ENCODE measurements around the gene BRF1. TPM values are rescaled to one million over a fixed set of nuclear protein-coding genes. Genes with fewer than 3 reads are reported as not detected.

The BRF1 gene
- total RNA-seq, 1 donor from 2014 or later: 44.0 TPM

DNA sequence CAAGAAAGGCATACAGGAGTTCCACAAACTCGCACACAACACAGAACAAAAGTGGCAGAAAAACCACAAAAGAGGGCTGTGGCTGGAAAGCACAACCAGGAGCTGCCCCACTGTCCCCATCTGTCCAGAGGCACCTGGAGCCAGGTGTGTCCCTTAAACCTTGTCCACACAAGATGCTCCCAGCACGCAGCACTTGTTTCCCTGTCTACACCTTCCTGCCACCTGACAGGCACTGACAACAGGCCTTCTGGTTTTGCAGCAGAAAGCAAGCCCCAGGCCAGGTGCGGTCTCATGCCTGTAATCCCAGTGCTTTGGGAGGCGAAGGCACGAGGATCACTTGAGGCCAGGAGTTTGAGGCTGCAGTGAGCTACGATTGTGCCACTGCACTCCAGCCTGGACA, 48.9 kb downstream of the BRF1 start:
- DNase-seq (ENCODE audit: low spot score): no peak
- H3K27me3 Mint-ChIP-seq (ENCODE audit: low read depth): no peaks in the 10 kb centered on the region
- H3K27ac Mint-ChIP-seq: no peak overlapping the region
- H3K4me3 Mint-ChIP-seq (ENCODE audit: low read depth): no peak overlapping the region
- intact Hi-C loops (cut with micrococcal nuclease): no loop called here
- peaks cover 37% of the 10 kb centered on the region for H3K36me3 Mint-ChIP-seq (ENCODE audit: low read depth)
- peaks cover 9% of the 10 kb centered on the region for H3K4me1 Mint-ChIP-seq (ENCODE audit: low read depth)
- no peaks in the 10 kb centered on the region for H3K9me3 Mint-ChIP-seq

DNA sequence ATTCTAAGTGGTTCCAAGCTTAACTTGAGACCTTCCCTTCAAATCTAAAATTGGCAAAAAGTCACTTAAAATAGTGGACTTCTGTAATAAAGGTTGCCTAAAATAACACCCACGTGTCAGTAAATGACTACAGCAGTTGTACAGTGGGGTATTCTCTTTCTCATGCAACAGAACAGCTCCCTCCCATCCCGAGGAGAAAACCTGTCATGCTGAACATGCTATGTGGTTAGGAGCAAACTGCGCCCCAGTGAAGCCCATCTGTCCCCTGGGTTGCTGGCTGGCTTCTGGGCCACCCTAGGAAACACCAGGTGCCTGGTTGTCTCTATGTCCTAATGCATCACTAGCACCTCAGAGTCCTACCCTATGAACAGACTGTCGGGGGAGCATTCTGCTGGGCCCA, 49.8 kb downstream of the BRF1 start:
- Mint-ChIP-seq H3K4me3 (ENCODE audit: low read depth) (peak overlapping the region; percentile 74), H3K27me3 (ENCODE audit: low read depth) (no peaks in the 10 kb centered on the region), H3K4me1 (ENCODE audit: low read depth) (peaks cover 9% of the 10 kb centered on the region), H3K9me3 (no peaks in the 10 kb centered on the region), H3K36me3 (ENCODE audit: low read depth) (peaks cover 40% of the 10 kb centered on the region), H3K27ac (no peak overlapping the region)
- intact Hi-C loops (cut with micrococcal nuclease): no loop called here
- DNase-seq (ENCODE audit: low spot score): no peak

DNA sequence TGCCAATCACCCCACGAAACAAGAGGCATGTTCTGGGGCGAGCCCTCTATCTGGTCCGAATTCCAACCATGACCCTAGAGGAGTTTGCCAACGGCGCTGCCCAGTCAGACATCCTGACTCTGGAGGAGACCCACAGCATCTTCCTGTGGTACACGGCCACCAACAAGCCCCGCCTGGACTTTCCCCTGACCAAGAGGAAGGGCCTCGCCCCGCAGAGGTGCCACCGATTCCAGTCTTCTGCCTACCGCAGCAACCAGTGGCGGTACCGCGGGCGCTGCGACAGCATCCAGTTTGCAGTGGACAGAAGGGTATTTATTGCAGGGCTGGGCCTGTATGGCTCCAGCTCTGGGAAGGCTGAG, 50.8 kb downstream of the BRF1 start:
- no peaks in the 10 kb centered on the region for H3K9me3 Mint-ChIP-seq
- H3K4me3 Mint-ChIP-seq (ENCODE audit: low read depth): peak overlapping the region; percentile 74
- H3K4me1 Mint-ChIP-seq (ENCODE audit: low read depth): peaks cover 14% of the 10 kb centered on the region
- intact Hi-C loops (cut with micrococcal nuclease): no loop called here
- peaks cover 48% of the 10 kb centered on the region for H3K36me3 Mint-ChIP-seq (ENCODE audit: low read depth)
- DNase-seq (ENCODE audit: low spot score): no peak
- no peaks in the 10 kb centered on the region for H3K27me3 Mint-ChIP-seq (ENCODE audit: low read depth)
- peak overlapping the region; percentile 67 for H3K27ac Mint-ChIP-seq

DNA sequence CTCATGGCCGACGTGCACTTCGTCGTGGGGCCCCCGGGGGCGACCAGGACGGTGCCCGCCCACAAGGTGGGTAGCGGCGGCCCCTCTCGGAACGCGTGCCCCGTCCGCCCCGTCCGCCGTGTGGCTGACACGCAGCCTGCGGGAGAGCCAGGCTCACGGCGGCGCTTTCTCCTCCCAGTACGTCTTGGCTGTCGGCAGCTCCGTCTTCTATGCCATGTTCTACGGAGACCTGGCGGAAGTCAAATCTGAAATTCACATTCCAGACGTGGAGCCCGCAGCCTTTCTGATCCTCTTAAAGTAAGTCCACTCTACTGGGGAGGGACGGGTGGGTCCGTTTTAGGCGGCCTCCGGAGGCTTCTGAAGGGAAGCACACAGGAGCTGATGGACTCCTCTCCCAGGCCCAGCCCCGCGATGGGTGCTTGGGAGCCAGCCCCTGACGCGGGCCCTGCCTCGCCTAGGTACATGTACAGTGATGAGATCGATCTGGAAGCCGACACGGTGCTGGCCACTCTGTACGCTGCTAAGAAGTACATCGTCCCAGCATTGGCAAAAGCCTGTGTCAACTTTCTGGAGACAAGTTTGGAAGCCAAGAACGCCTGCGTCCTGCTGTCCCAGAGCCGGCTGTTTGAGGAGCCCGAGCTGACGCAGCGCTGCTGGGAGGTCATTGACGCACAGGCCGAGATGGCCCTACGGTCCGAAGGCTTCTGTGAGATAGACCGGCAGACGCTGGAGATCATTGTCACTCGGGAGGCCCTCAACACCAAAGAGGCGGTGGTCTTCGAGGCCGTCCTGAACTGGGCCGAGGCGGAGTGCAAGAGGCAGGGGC, 51.4 kb downstream of the BRF1 start:
- H3K36me3 Mint-ChIP-seq (ENCODE audit: low read depth): peaks cover 50% of the 10 kb centered on the region
- peak overlapping the region; percentile 52 for H3K27ac Mint-ChIP-seq
- H3K27me3 Mint-ChIP-seq (ENCODE audit: low read depth): no peaks in the 10 kb centered on the region
- DNase-seq (ENCODE audit: low spot score): no peak
- no peaks in the 10 kb centered on the region for H3K9me3 Mint-ChIP-seq
- H3K4me3 Mint-ChIP-seq (ENCODE audit: low read depth): peak overlapping the region; percentile 74
- H3K4me1 Mint-ChIP-seq (ENCODE audit: low read depth): peaks cover 14% of the 10 kb centered on the region
- intact Hi-C loops (cut with micrococcal nuclease): no loop called here

DNA sequence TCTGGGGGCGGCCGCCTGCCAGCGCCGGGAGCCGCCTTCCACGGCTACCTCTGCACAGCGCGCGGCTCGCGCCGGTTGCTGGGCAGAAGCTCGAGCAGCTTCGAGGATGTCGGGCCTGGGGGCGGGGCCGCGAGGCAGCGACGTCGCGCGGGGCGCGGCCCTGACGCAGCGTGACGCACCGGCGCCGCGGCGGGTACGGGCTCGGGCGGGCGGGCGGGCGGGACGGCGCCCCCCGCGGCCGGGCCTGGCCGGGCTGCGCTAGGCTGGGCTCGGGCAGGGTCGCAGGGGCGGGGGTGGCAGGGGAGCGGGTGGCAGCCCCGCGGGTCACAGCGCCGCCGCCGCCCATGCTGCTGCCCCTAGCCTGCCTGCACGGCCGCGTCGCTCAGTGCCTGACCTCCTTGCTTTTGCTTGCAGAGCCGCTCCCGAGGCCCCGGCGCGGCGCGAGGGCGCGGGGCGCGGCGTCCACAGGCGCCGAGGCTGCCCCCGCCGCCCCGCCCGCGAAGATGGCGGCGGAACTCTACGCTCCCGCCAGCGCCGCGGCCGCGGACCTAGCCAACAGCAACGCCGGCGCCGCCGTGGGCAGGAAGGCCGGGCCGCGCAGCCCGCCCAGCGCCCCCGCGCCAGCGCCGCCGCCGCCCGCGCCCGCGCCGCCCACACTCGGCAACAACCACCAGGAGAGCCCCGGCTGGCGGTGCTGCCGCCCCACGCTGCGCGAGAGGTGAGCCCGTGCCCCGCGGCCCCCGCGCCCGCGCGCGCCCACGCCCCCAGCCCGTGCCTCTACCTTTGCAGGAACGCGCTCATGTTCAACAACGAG, 52.2 kb downstream of the BRF1 start, which contains the start of gene BTBD6:
BTBD6 (plus strand) TSS at position 166 of the 814 bp plus-strand sequence; CDS start at position 345, 179 bp downstream.
- H3K27ac Mint-ChIP-seq: peak within 1 kb of the TSS; percentile 52
- no peaks in the 10 kb centered on the region for H3K27me3 Mint-ChIP-seq (ENCODE audit: low read depth)

DNA sequence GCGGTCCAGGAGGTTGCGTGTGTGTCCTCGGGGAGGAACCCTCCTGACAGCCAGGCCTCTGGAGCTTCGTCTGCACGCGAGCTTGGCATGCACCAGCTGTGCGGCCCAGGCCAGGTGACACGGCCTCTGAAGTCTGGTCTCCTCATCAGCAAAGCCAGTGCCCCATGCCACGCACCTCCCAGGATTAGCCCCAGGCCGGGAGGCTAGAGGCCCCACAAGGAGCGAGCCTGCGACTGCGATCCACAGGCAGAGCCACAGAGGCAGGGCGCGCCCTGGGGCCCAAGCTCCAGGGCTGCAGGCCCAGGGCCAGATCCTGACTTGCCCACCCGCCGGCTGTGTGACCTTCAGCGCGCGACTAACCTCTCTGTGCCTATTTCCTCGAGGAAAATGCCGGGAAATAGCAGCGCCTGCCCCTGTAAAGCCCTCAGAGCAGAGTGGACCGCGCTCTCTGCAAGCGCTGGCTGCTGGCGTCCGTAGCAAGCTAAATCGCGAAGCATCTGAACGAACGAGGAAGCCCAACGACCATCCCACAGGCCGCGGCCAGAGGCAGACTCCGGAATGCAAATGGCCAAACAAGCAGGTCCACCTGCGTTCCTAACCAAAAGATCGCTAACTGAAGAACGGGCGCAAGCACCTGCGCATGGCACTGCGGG, 53.0 kb downstream of the BRF1 start:
- Mint-ChIP-seq H3K36me3 (ENCODE audit: low read depth) (peaks cover 48% of the 10 kb centered on the region), H3K27ac (peak overlapping the region; percentile 3), H3K4me3 (ENCODE audit: low read depth) (peak overlapping the region; percentile 79), H3K27me3 (ENCODE audit: low read depth) (no peaks in the 10 kb centered on the region), H3K9me3 (no peaks in the 10 kb centered on the region), H3K4me1 (ENCODE audit: low read depth) (peaks cover 14% of the 10 kb centered on the region)
- intact Hi-C loops (cut with micrococcal nuclease): no loop called here
- DNase-seq (ENCODE audit: low spot score): no peak

More for the DNA sequence above, 52.2 kb downstream of the BRF1 start, which contains the start of gene BTBD6:
- intact Hi-C loops (cut with micrococcal nuclease): no loop called here
- DNase-seq (ENCODE audit: low spot score): peak; percentile 88
- Mint-ChIP-seq H3K36me3 (ENCODE audit: low read depth) (peaks cover 48% of the 10 kb centered on the region), H3K4me1 (ENCODE audit: low read depth) (peaks cover 14% of the 10 kb centered on the region), H3K9me3 (no peaks in the 10 kb centered on the region), H3K4me3 (ENCODE audit: low read depth) (peak within 1 kb of the TSS; percentile 79)

DNA sequence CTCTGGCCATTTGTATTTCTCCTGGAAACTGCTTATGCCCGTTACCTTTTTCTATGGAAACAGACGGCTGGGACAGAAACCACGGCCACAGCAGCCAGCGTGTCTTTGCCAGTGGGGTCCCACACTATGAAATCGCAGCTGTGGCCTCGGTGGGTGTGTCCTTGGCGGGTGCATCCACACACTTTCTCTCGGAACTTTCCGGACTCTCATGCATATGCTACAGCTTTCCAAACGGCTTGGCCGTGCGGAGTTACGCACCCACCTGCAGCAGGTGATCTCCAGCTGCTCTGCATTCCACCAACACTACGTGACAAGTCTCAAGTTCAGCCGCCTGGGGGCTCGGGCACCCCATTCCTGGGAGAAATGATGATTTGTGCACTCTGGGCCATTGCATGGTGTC, 53.8 kb downstream of the BRF1 start:
- intact Hi-C loops (cut with micrococcal nuclease): no loop called here
- Mint-ChIP-seq H3K27me3 (ENCODE audit: low read depth) (no peaks in the 10 kb centered on the region), H3K9me3 (no peaks in the 10 kb centered on the region), H3K36me3 (ENCODE audit: low read depth) (peaks cover 46% of the 10 kb centered on the region), H3K4me1 (ENCODE audit: low read depth) (peaks cover 14% of the 10 kb centered on the region), H3K4me3 (ENCODE audit: low read depth) (peak overlapping the region; percentile 79), H3K27ac (no peak overlapping the region)
- no peak for DNase-seq (ENCODE audit: low spot score)

DNA sequence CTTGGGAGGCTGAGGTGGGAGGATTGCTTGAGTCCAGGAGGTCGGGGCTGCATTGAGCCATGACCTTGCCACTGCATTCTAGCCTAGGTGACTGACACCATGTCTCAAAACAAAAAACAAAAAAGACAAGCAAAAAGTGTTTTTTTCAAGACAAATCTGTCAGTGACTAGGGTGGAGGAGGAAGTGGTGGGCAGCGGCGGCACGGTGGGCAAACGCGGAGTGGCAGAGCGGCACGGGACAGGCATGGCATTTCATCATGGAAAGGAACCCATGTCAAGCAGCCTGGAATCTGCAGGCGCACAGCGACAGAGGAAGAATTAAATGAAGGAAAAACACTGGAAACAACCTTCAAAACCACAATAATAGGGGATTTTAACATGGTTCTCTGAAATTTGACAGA, 56.5 kb downstream of the BRF1 start:
- intact Hi-C loops (cut with micrococcal nuclease): no loop called here
- no peaks in the 10 kb centered on the region for H3K9me3 Mint-ChIP-seq
- no peak for DNase-seq (ENCODE audit: low spot score)
- H3K27me3 Mint-ChIP-seq (ENCODE audit: low read depth): no peaks in the 10 kb centered on the region
- peaks cover 27% of the 10 kb centered on the region for H3K36me3 Mint-ChIP-seq (ENCODE audit: low read depth)
- H3K4me1 Mint-ChIP-seq (ENCODE audit: low read depth): peaks cover 7% of the 10 kb centered on the region
- H3K4me3 Mint-ChIP-seq (ENCODE audit: low read depth): no peak overlapping the region
- no peak overlapping the region for H3K27ac Mint-ChIP-seq

DNA sequence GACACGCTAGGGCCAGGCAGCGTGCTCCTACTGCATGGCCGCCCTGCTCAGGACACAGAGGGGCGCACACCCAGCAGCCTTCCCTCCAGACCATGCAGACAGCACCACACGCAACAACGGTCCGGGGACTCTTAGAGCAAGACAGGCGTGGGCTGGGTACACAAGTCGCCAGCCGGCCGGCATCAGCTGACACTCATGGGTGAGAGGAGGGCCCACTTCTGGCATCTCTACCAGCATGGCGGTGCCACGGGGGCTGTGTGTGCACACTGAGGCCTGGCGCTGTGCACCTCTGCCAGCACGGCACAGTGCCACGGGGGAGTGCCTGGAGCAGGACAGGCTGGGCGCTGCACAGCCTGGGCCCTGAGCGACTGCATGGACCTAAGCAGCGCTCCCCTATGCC, 59.2 kb downstream of the BRF1 start:
- Mint-ChIP-seq H3K9me3 (no peaks in the 10 kb centered on the region), H3K27me3 (ENCODE audit: low read depth) (no peaks in the 10 kb centered on the region), H3K4me3 (ENCODE audit: low read depth) (no peak overlapping the region), H3K4me1 (ENCODE audit: low read depth) (peaks cover 5% of the 10 kb centered on the region), H3K27ac (no peak overlapping the region), H3K36me3 (ENCODE audit: low read depth) (peaks cover 18% of the 10 kb centered on the region)
- no peak for DNase-seq (ENCODE audit: low spot score)
- intact Hi-C loops (cut with micrococcal nuclease): no loop called here

DNA sequence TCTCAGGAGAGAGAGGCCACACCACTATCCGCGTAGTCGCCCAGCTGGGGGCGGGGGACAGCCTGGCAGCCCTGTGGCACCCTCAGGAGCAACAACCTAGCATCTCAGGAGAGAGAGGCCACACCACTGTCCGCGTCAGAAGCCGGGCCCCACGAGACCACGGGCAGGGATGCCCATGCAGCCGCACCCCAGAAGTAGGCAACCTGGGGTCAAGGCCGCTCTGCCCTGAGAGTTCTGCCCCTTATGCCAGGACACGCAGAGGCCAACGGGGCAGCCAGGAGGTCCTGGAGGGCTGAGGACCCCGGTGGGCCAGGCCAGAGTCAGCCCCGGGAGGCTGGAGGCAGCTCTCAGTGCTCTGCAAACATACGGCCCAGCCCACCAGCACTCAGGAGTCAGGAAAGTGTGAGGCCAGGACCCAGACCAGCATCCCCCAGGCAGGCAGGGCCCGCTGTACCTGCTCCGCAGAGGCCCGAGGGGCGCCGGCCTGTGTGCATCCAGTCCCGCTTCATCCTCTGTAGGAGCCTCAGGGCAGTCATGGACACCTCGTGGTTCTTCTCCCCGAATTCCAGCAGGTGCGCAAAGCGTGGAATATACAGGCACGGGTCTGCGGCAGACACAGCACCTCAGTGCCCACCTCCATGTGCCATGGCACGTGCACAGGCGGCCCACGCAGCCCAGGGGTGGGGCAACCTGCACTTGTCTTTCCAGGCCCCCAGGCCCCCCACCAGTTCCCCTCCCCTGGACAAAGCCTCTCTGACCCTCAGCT, 59.8 kb downstream of the BRF1 start:
- intact Hi-C loops (cut with micrococcal nuclease): no loop called here
- Mint-ChIP-seq H3K9me3 (no peaks in the 10 kb centered on the region), H3K4me1 (ENCODE audit: low read depth) (peaks cover 5% of the 10 kb centered on the region), H3K36me3 (ENCODE audit: low read depth) (peaks cover 16% of the 10 kb centered on the region), H3K4me3 (ENCODE audit: low read depth) (no peak overlapping the region), H3K27me3 (ENCODE audit: low read depth) (no peaks in the 10 kb centered on the region), H3K27ac (no peak overlapping the region)
- DNase-seq (ENCODE audit: low spot score): no peak

DNA sequence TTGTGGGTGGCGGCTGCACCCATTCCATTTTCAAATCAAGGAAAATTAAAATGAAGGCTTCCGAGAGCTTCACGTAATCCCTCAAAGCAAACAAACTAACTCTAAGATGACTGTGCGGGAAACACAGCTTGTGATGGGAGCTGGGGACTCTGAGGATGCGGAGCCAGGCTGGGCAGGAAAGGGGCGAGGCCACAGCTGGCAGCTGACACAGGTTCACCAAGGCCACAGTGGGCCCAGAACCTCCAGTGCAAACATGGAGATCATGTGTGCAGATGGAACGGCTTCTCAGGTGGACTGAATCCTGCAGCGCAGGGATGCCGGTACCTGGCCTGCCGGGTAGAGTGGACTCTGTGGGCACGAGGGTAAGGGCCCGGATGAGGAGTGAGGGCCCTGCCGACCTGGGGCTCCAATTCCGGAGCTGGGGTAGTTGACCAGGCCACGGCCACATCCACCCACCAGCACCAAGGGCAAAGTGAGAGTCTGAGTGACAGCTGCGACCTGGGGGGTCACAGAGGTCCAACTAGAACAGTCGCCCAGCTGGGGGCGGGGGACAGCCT, 71.6 kb downstream of the BRF1 start:
- peaks cover 10% of the 10 kb centered on the region for H3K36me3 Mint-ChIP-seq (ENCODE audit: low read depth)
- DNase-seq (ENCODE audit: low spot score): no peak
- H3K4me1 Mint-ChIP-seq (ENCODE audit: low read depth): no peaks in the 10 kb centered on the region
- H3K27me3 Mint-ChIP-seq (ENCODE audit: low read depth): no peaks in the 10 kb centered on the region
- intact Hi-C loops (cut with micrococcal nuclease): no loop called here
- no peak overlapping the region for H3K27ac Mint-ChIP-seq
- no peak overlapping the region for H3K4me3 Mint-ChIP-seq (ENCODE audit: low read depth)
- H3K9me3 Mint-ChIP-seq: no peaks in the 10 kb centered on the region

DNA sequence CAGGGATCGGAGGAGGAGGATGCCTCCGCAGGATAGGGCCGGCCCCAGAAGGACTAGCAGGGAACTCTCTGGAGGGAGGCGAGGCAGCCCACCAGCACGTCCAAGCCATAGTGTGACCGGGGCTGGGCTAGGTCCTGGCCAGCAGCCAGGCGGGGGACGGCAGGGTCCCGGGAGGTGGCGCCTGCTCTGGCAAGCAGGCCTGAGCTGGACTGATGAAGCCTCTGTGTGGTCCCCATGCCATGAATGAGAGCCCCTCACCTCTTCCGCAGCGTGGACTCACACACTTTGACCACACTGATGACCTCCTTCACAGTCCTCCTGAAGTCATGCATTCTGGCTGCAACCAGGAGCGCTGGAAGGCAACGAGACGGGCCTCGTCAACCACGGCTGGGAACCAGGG, 72.2 kb downstream of the BRF1 start:
- intact Hi-C loops (cut with micrococcal nuclease): no loop called here
- Mint-ChIP-seq H3K4me1 (ENCODE audit: low read depth) (no peaks in the 10 kb centered on the region), H3K27ac (no peak overlapping the region), H3K36me3 (ENCODE audit: low read depth) (peaks cover 10% of the 10 kb centered on the region), H3K4me3 (ENCODE audit: low read depth) (no peak overlapping the region), H3K27me3 (ENCODE audit: low read depth) (no peaks in the 10 kb centered on the region), H3K9me3 (no peaks in the 10 kb centered on the region)
- no peak for DNase-seq (ENCODE audit: low spot score)

All from activated T-helper 2 cell treated with anti-CD3 and anti-CD28 coated beads, Interferon-gamma antibody, Interleukin-2, Interleukin-4, amounts not matched to agents 10 μg/mL and 5 μg/mL and 100 μg/mL, durations not matched to agents 14 hours and 24 hours and 36 hours (primary cell).